BLaER1 (cell line): Measurements from ENCODE around the gene LGALS1.

Experiments used
- H3K27ac ChIP-seq: shearing (Covaris generic); formaldehyde crosslinking; 2 replicates; pipeline ENCODE4 v1.8.1; 2022
- H3K27me3 ChIP-seq: shearing (Covaris generic); formaldehyde crosslinking; 2 replicates; pipeline ENCODE4 v1.8.1; 2022
- H3K36me3 ChIP-seq: shearing (Covaris generic); formaldehyde crosslinking; 2 replicates; pipeline ENCODE4 v1.8.1; 2022
- H3K4me1 ChIP-seq: shearing (Covaris generic); formaldehyde crosslinking; 2 replicates; pipeline ENCODE4 v1.8.1; 2022
- H3K4me2 ChIP-seq: shearing (Covaris generic); formaldehyde crosslinking; 2 replicates; pipeline ENCODE4 v1.8.1; 2022
- H3K4me3 ChIP-seq: shearing (Covaris generic); formaldehyde crosslinking; 2 replicates; pipeline ENCODE4 v1.8.1; 2022
- H3K9ac ChIP-seq: shearing (Covaris generic); formaldehyde crosslinking; 2 replicates; pipeline ENCODE4 v1.8.1; 2022
- H3K9me3 ChIP-seq: shearing (Covaris generic); formaldehyde crosslinking; 2 replicates; pipeline ENCODE4 v1.8.1; 2022
- H4K20me1 ChIP-seq: shearing (Covaris generic); formaldehyde crosslinking; 2 replicates; pipeline ENCODE4 v1.8.1; 2022
- Cebpa-rat ChIP-seq: shearing (Covaris generic); IDR thresholded peaks from 2 replicates; pipeline ENCODE4 v1.8.1; 2022

Gene LGALS1

GRCh38 chr22:37697538-37697835 is 22.1 kb downstream of the LGALS1 start:
- H3K9ac ChIP-seq = peak overlapping the region; percentile 64; the same call in 1 of the 2 replicates
- peaks cover 46% of the 10 kb centered on the region for H3K36me3 ChIP-seq
- no peaks in the 10 kb centered on the region for H3K9me3 ChIP-seq
- peaks cover 39% of the 10 kb centered on the region for H3K4me1 ChIP-seq
- no peak for TF ChIP-seq Cebpa-rat
- no peak overlapping the region for H3K27ac ChIP-seq
- no peaks in the 10 kb centered on the region for H4K20me1 ChIP-seq
- no peaks in the 10 kb centered on the region for H3K27me3 ChIP-seq
- peak overlapping the region; percentile 59 for H3K4me3 ChIP-seq
- H3K4me2 ChIP-seq = peak overlapping the region; percentile 90

- no peak overlapping the region for H3K4me2 ChIP-seq
- H3K27ac ChIP-seq = no peak overlapping the region
- no peaks in the 10 kb centered on the region for H4K20me1 ChIP-seq
- no peak for TF ChIP-seq Cebpa-rat
- H3K9me3 ChIP-seq = no peaks in the 10 kb centered on the region
- no peaks in the 10 kb centered on the region for H3K27me3 ChIP-seq
- no peak overlapping the region for H3K4me3 ChIP-seq
- H3K36me3 ChIP-seq = peaks cover 59% of the 10 kb centered on the region
- H3K4me1 ChIP-seq = peaks cover 28% of the 10 kb centered on the region
- no peak overlapping the region for H3K9ac ChIP-seq
These were observed 25.8 kb downstream of the LGALS1 start for GRCh38 chr22:37701141-37701786.

- no peak overlapping the region for H3K4me2 ChIP-seq
- no peak overlapping the region for H3K9ac ChIP-seq
- H3K27ac ChIP-seq = no peak overlapping the region
- H3K27me3 ChIP-seq = no peaks in the 10 kb centered on the region
- H3K4me3 ChIP-seq = no peak overlapping the region
- peaks cover 13% of the 10 kb centered on the region for H3K4me1 ChIP-seq
- H4K20me1 ChIP-seq = no peaks in the 10 kb centered on the region
- H3K36me3 ChIP-seq = peaks cover 76% of the 10 kb centered on the region
- TF ChIP-seq Cebpa-rat = no peak
- no peaks in the 10 kb centered on the region for H3K9me3 ChIP-seq
These were observed 28.5 kb downstream of the LGALS1 start for GRCh38 chr22:37703906-37704305.

- H3K27me3 ChIP-seq = no peaks in the 10 kb centered on the region
- no peaks in the 10 kb centered on the region for H3K9me3 ChIP-seq
These were observed 29.2 kb downstream of the LGALS1 start for GRCh38 chr22:37704645-37705044.

GRCh38 chr22:37705205-37705604 is 29.8 kb downstream of the LGALS1 start:
- Histone ChIP-seq H3K9me3 (no peaks in the 10 kb centered on the region), H3K36me3 (peaks cover 88% of the 10 kb centered on the region), H3K4me2 (no peak overlapping the region), H3K4me1 (peaks cover 11% of the 10 kb centered on the region), H4K20me1 (no peaks in the 10 kb centered on the region), H3K27me3 (no peaks in the 10 kb centered on the region), H3K9ac (no peak overlapping the region), H3K27ac (no peak overlapping the region), H3K4me3 (no peak overlapping the region)
- TF ChIP-seq Cebpa-rat = no peak

More at GRCh38 chr22:37704645-37705044, 29.2 kb downstream of the LGALS1 start:
- Histone ChIP-seq H3K36me3 (peaks cover 83% of the 10 kb centered on the region), H4K20me1 (no peaks in the 10 kb centered on the region), H3K4me2 (no peak overlapping the region), H3K27ac (no peak overlapping the region), H3K4me1 (peaks cover 9% of the 10 kb centered on the region; the same call in 1 of the 2 replicates), H3K4me3 (no peak overlapping the region), H3K9ac (no peak overlapping the region)
- no peak for TF ChIP-seq Cebpa-rat

GRCh38 chr22:37708580-37709444 is 33.4 kb downstream of the LGALS1 start:
- Histone ChIP-seq H3K27ac (no peak overlapping the region), H3K36me3 (peaks cover 69% of the 10 kb centered on the region), H3K4me3 (no peak overlapping the region)

GRCh38 chr22:37709445-37709765 is 34.0 kb downstream of the LGALS1 start:
- H4K20me1 ChIP-seq = no peaks in the 10 kb centered on the region
- TF ChIP-seq Cebpa-rat = no peak
- H3K36me3 ChIP-seq = peaks cover 63% of the 10 kb centered on the region

More at GRCh38 chr22:37708580-37709444, 33.4 kb downstream of the LGALS1 start:
- no peaks in the 10 kb centered on the region for H3K27me3 ChIP-seq
- H3K4me1 ChIP-seq = peaks cover 31% of the 10 kb centered on the region
- no peak overlapping the region for H3K9ac ChIP-seq
- no peaks in the 10 kb centered on the region for H4K20me1 ChIP-seq
- H3K4me2 ChIP-seq = no peak overlapping the region
- no peak for TF ChIP-seq Cebpa-rat
- H3K9me3 ChIP-seq = no peaks in the 10 kb centered on the region

GRCh38 chr22:37710675-37711074 is 35.2 kb downstream of the LGALS1 start:
- H3K4me2 ChIP-seq = no peak overlapping the region
- no peaks in the 10 kb centered on the region for H3K9me3 ChIP-seq
- peaks cover 49% of the 10 kb centered on the region for H3K4me1 ChIP-seq
- H3K27me3 ChIP-seq = no peaks in the 10 kb centered on the region
- no peaks in the 10 kb centered on the region for H4K20me1 ChIP-seq
- H3K36me3 ChIP-seq = peaks cover 55% of the 10 kb centered on the region
- H3K27ac ChIP-seq = peak overlapping the region; percentile 46; the same call in 1 of the 2 replicates
- no peak overlapping the region for H3K9ac ChIP-seq
- TF ChIP-seq Cebpa-rat = no peak
- H3K4me3 ChIP-seq = no peak overlapping the region

More at GRCh38 chr22:37709445-37709765, 34.0 kb downstream of the LGALS1 start:
- Histone ChIP-seq H3K4me1 (peaks cover 36% of the 10 kb centered on the region), H3K27me3 (no peaks in the 10 kb centered on the region), H3K9me3 (no peaks in the 10 kb centered on the region), H3K4me2 (no peak overlapping the region), H3K27ac (no peak overlapping the region), H3K9ac (no peak overlapping the region), H3K4me3 (no peak overlapping the region)

- Histone ChIP-seq H3K4me2 (no peak overlapping the region), H3K27me3 (no peaks in the 10 kb centered on the region), H3K4me1 (peaks cover 57% of the 10 kb centered on the region), H3K36me3 (peaks cover 47% of the 10 kb centered on the region), H3K9me3 (no peaks in the 10 kb centered on the region), H3K9ac (no peak overlapping the region), H4K20me1 (no peaks in the 10 kb centered on the region), H3K27ac (no peak overlapping the region), H3K4me3 (no peak overlapping the region)
- no peak for TF ChIP-seq Cebpa-rat
These were observed 36.1 kb downstream of the LGALS1 start for GRCh38 chr22:37711490-37711889.

GRCh38 chr22:37713761-37714160 is 38.3 kb downstream of the LGALS1 start:
- peak overlapping the region; percentile 64; the same call in 1 of the 2 replicates for H3K9ac ChIP-seq
- peaks cover 39% of the 10 kb centered on the region for H3K36me3 ChIP-seq
- H3K27ac ChIP-seq = peak overlapping the region; percentile 75

More at GRCh38 chr22:37713761-37714160, 38.3 kb downstream of the LGALS1 start:
- Histone ChIP-seq H4K20me1 (no peaks in the 10 kb centered on the region), H3K9me3 (peaks cover 4% of the 10 kb centered on the region; the same call in 1 of the 2 replicates), H3K4me3 (no peak overlapping the region), H3K4me2 (peak overlapping the region; percentile 95), H3K4me1 (peaks cover 60% of the 10 kb centered on the region), H3K27me3 (no peaks in the 10 kb centered on the region)
- TF ChIP-seq Cebpa-rat = no peak
